ENCODE data around the gene LRRC2. TPM values are rescaled to one million over a fixed set of nuclear protein-coding genes. Genes with fewer than 3 reads are reported as not detected.

LRRC2 gene, protein sequence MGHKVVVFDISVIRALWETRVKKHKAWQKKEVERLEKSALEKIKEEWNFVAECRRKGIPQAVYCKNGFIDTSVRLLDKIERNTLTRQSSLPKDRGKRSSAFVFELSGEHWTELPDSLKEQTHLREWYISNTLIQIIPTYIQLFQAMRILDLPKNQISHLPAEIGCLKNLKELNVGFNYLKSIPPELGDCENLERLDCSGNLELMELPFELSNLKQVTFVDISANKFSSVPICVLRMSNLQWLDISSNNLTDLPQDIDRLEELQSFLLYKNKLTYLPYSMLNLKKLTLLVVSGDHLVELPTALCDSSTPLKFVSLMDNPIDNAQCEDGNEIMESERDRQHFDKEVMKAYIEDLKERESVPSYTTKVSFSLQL
- total RNA-seq, result 114 TPM
- long read RNA-seq, full-length matches to known transcripts, result 160 of 200 reads
- long read RNA-seq, partial matches to known transcripts, result 8 of 200 reads
- long read RNA-seq, other reads (novel, unspliced or antisense), result 32 of 200 reads

DNA sequence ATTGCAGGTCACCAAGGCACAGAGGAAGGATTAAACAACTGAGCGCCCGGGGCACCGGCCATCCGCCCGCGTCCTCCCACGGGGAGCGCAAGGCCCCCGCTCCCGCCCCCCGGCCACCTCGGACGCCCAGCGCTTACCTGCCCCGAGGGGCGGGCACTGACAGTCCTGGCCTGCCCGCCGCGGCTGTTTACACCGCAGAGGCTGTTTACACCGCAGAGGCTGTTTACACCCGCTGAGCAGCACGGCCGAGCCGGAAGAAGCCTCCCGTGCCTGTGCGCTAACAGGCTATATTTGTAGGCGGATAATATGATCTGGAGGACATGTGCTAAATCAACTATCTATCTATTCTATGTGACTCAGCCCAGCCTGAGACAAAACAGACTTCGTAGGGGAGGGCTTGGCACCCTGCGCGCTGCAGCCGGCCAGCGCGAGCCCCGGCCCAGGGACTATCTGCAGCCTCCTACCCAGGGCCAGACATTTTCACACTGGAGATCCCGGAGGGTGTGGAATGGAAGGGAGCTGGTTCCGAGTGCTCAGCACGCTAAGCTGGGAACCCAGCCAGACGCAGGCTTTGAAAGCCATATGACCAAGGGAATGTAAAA lies at the start of gene LRRC2:
LRRC2 (minus strand) TSS at position 263 of the 602 bp plus-strand sequence. CDS start 14,711 bp downstream, outside the sequence.
- H3K4me3 ChIP-seq, result peak within 1 kb of the TSS; percentile 78
- H3K27me3 ChIP-seq (ENCODE audit: low read depth), result peaks cover 7% of the 10 kb centered on the region
- peak; percentile 78 for DNase-seq
- intact Hi-C loops (cut with micrococcal nuclease), result no loop called here
- H3K9me3 ChIP-seq (replicated peaks), result peaks cover 14% of the 10 kb centered on the region
- H3K27ac ChIP-seq (replicated peaks), result peak within 1 kb of the TSS; percentile 97
- TF ChIP-seq, protein P1, sequence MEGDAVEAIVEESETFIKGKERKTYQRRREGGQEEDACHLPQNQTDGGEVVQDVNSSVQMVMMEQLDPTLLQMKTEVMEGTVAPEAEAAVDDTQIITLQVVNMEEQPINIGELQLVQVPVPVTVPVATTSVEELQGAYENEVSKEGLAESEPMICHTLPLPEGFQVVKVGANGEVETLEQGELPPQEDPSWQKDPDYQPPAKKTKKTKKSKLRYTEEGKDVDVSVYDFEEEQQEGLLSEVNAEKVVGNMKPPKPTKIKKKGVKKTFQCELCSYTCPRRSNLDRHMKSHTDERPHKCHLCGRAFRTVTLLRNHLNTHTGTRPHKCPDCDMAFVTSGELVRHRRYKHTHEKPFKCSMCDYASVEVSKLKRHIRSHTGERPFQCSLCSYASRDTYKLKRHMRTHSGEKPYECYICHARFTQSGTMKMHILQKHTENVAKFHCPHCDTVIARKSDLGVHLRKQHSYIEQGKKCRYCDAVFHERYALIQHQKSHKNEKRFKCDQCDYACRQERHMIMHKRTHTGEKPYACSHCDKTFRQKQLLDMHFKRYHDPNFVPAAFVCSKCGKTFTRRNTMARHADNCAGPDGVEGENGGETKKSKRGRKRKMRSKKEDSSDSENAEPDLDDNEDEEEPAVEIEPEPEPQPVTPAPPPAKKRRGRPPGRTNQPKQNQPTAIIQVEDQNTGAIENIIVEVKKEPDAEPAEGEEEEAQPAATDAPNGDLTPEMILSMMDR (IDR thresholded peaks at IDR 0.05; ENCODE audit: borderline replicate concordance), result no peak
- H3K4me1 ChIP-seq, result peaks cover 33% of the 10 kb centered on the region
- H3K36me3 ChIP-seq, result no peaks in the 10 kb centered on the region

DNA sequence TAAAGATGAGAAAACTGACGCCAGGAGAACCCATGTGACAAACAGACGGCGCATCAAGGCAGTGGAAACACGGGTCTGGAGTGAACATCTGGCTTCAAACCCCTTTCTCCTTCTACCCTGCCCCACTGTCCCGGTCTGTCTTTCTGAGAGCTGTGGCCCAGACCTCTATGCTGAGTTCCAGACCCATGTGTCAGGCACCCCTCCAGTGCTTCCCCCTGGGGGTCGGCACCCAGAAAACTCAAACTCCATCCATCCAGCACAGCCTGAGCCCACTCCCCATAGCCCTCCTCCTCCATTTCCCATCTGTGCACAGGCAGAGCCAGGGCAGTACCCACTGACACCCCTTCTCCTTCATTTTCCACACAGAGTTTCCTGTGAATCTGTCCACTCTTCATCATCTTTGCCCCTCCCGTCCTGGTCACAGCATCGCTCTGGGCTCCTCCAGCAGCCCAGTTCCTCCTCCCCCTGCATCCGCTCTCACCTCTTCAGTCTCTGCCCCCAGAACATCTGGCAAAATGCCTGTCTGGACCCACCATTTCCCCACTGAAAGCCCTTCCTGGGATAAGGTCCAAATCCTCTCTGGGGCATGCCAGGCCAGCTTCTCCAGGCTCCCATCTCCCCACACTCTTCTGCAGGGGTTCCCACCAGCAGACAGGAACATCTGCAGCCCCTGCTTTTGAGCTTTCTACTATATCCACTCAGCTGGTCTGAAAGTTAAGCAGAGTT lies 49.1 kb upstream of the LRRC2 start:
- H3K36me3 ChIP-seq, result no peaks in the 10 kb centered on the region
- H3K9me3 ChIP-seq (replicated peaks), result no peaks in the 10 kb centered on the region
- no peak for DNase-seq
- no peak overlapping the region for H3K27ac ChIP-seq (replicated peaks)
- H3K4me1 ChIP-seq, result peaks cover 11% of the 10 kb centered on the region
- TF ChIP-seq, protein P1 (IDR thresholded peaks at IDR 0.05; ENCODE audit: borderline replicate concordance), result no peak
- H3K27me3 ChIP-seq (ENCODE audit: low read depth), result no peaks in the 10 kb centered on the region
- no peak overlapping the region for H3K4me3 ChIP-seq
- intact Hi-C loops (cut with micrococcal nuclease), result no loop called here

DNA sequence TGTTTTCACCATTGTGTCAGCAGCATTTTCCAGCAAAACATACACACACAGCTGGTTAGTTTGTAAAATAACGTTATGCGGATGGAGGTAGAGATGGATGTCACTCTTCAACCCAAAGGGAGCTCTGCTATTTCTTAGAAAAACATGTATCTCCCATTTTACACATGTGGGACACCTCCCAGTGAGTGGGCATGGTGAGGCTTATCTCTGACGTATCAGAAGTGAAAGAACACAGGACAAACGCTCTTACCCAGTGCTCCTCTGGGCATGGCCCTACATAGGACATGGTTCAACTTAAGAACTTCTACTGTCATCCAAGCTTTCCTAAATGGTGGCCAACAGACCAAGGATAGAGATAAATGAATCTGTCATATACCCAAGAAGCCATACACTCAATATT lies 48.3 kb upstream of the LRRC2 start:
- DNase-seq, result no peak
- TF ChIP-seq, protein P1 (IDR thresholded peaks at IDR 0.05; ENCODE audit: borderline replicate concordance), result no peak
- Histone ChIP-seq H3K36me3 (no peaks in the 10 kb centered on the region), H3K4me3 (no peak overlapping the region), H3K27ac (replicated peaks) (no peak overlapping the region), H3K27me3 (ENCODE audit: low read depth) (no peaks in the 10 kb centered on the region), H3K4me1 (peaks cover 5% of the 10 kb centered on the region), H3K9me3 (replicated peaks) (no peaks in the 10 kb centered on the region)
- intact Hi-C loops (cut with micrococcal nuclease), result no loop called here

DNA sequence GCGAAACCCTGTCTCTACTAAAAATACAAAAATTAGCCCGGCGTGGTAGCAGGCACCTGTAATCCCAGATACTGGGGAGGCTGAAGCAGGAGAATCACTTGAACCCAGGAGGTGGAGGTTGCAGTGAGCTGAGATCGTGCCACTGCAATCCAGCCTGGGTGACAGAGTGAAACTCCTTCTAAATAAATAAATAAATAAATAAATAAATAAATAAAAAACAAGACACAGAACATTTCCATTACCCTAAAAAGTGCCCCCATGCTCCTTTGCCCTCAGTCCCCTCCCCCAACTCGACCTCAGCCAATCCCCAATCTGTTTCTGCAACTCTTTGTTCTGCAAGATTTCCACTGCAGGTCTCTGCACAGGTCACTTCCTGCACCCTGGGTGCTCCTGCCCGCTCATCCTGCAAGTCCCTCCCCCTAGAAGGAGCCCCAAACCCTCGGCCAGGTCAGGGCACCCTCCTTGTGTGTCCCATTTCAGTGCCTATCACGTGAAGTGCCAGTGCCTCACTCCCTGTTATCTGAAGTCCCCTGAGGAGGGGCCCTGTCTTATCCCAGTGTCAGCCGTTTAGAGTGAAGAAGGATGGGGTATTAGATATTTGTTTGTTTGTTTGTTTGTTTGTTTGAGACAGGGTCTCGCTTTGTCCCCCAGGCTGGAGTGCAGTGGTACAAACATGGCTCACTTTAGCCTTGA lies 47.4 kb upstream of the LRRC2 start:
- intact Hi-C loops (cut with micrococcal nuclease), result no loop called here
- Histone ChIP-seq H3K27me3 (ENCODE audit: low read depth) (no peaks in the 10 kb centered on the region), H3K4me3 (no peak overlapping the region), H3K4me1 (peaks cover 5% of the 10 kb centered on the region), H3K36me3 (no peaks in the 10 kb centered on the region), H3K27ac (replicated peaks) (no peak overlapping the region), H3K9me3 (replicated peaks) (no peaks in the 10 kb centered on the region)
- TF ChIP-seq, protein P1 (IDR thresholded peaks at IDR 0.05; ENCODE audit: borderline replicate concordance), result no peak
- no peak for DNase-seq

DNA sequence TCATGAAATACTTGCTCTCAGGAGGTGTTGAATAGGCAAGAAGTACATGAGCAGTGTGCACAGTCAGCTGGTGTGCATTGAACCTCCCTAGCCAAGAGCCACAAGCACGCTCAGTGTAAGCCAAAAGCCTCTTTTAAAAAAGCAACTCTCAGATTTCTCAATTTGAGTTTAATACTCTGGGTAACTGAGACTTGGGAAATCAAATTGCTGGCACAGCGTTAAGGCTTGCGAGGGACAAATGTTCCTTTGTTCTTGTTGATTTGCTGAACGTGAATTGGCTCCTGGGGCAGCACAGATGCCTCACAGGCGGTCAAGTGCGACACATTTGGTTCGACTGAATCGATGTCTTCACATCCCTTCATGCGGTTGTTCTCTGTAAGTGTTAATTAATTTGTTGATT lies 46.2 kb upstream of the LRRC2 start, which contains the start of gene FAM240A:
FAM240A (plus strand) TSS at position 202 of the 400 bp plus-strand sequence; CDS start at position 361, 159 bp downstream.
- TF ChIP-seq, protein P1 (IDR thresholded peaks at IDR 0.05; ENCODE audit: borderline replicate concordance), result no peak
- H3K4me3 ChIP-seq, result no peak within 1 kb of the TSS
- DNase-seq, result peak; percentile 25
- peaks cover 5% of the 10 kb centered on the region for H3K4me1 ChIP-seq
- no peaks in the 10 kb centered on the region for H3K27me3 ChIP-seq (ENCODE audit: low read depth)
- intact Hi-C loops (cut with micrococcal nuclease), result no loop called here
- H3K9me3 ChIP-seq (replicated peaks), result no peaks in the 10 kb centered on the region
- H3K36me3 ChIP-seq, result no peaks in the 10 kb centered on the region
- peak within 1 kb of the TSS; percentile 30 for H3K27ac ChIP-seq (replicated peaks)

Measured in left ventricle myocardium inferior (tissue), 1 donor.